A673 (cell line): ENCODE results near the gene NOL11. TPM values are rescaled to one million over a fixed set of nuclear protein-coding genes. Genes with fewer than 3 reads are reported as not detected.

Experiments
- BruUV-seq: library from RNA; stranded (reverse); fragments of 400-500 nt; replicated peaks from 2 replicates; lab custom pipeline; 2021; lab: Mats Ljungman, UMichigan
- CTCF ChIA-PET: fragments of 300-600 bp; sonication (Branson Sonifier 250); formaldehyde crosslinking; loops from one replicate; lab custom pipeline; 2022; ENCODE audit warnings: antibody characterized with exemption; lab: Charles Lee
- POLR2A ChIA-PET: fragments of 300-600 bp; sonication (Branson Sonifier 250); formaldehyde crosslinking; loops from one replicate; lab custom pipeline; 2022; ENCODE audit warnings: antibody characterized with exemption; ENCODE audit not compliant: low non-redundant PET; lab: Charles Lee
- DNase-seq: peaks from one replicate; pipeline ENCODE4 v3.0.0-alpha.2; 2015; ENCODE audit warnings: low spot score
- H3K27ac ChIP-seq: fragments of 200-600 bp; sonication (generic); 2 replicates; pipeline ENCODE4 v1.5.1; 2016; ENCODE audit warnings: mixed run types, low read depth, mild to moderate bottlenecking, mixed read lengths, antibody characterized with exemption, low read length; ENCODE audit not compliant: poor library complexity, severe bottlenecking
- H3K27me3 ChIP-seq: fragments of 200-600 bp; sonication (generic); replicated peaks from 2 replicates; pipeline ENCODE4 v1.6.1; 2017; ENCODE audit warnings: mixed run types, low read depth, mild to moderate bottlenecking, mixed read lengths, antibody characterized with exemption, low read length; ENCODE audit not compliant: insufficient read depth, poor library complexity
- H3K36me3 ChIP-seq: fragments of 200-600 bp; sonication (generic); 2 replicates; pipeline ENCODE4 v1.6.1; 2016; ENCODE audit warnings: mixed run types, mild to moderate bottlenecking, mixed read lengths, antibody characterized with exemption, low read length; ENCODE audit not compliant: insufficient read depth, poor library complexity, severe bottlenecking
- H3K4me1 ChIP-seq: fragments of 200-600 bp; sonication (generic); 2 replicates; pipeline ENCODE4 v1.6.1; 2017; ENCODE audit warnings: mixed run types, mild to moderate bottlenecking, mixed read lengths, antibody characterized with exemption, low read length; ENCODE audit not compliant: insufficient read depth, poor library complexity, severe bottlenecking
- H3K4me3 ChIP-seq: fragments of 200-600 bp; sonication (generic); 2 replicates; pipeline ENCODE4 v1.5.1; 2016; ENCODE audit warnings: low read depth, mixed run types, mild to moderate bottlenecking, mixed read lengths, low read length; ENCODE audit not compliant: poor library complexity, severe bottlenecking
- H3K9me3 ChIP-seq: fragments of 200-600 bp; sonication (generic); 2 replicates; pipeline ENCODE4 v1.6.1; 2016; ENCODE audit warnings: mixed run types, low read depth, mild to moderate bottlenecking, mixed read lengths, antibody characterized with exemption, low read length; ENCODE audit not compliant: poor library complexity, severe bottlenecking
- EZH2 ChIP-seq: fragments of 200-600 bp; sonication (generic); IDR thresholded peaks from 2 replicates; pipeline ENCODE4 v1.6.1; 2017; ENCODE audit warnings: borderline replicate concordance, low read depth, mild to moderate bottlenecking, mixed read lengths, antibody characterized with exemption, low read length; ENCODE audit not compliant: poor library complexity, severe bottlenecking
- intact Hi-C: fragments of 100-400 bp; cut with micrococcal nuclease; formaldehyde crosslinking; loops from one replicate; pipeline ENCODE4 v1.10.0; 2022; ENCODE audit not compliant: unreplicated experiment
- total RNA-seq: library from RNA; stranded (reverse); gene quantifications from 2 replicates; pipeline ENCODE4 v1.2.3, GENCODE V29; 2021
- TF ChIP-seq, protein P1 (sequence below): fragments of 300-800, 200-600 bp; sonication (generic); conservative IDR thresholded peaks from 2 replicates; pipeline ENCODE4 v1.5.1; 2017; ENCODE audit warnings: low read depth, mild to moderate bottlenecking, antibody characterized with exemption, low read length, moderate library complexity, mixed read lengths

Gene NOL11
- total RNA-seq, 1 experiment from 2014 or later: 105 TPM

- DNase-seq: no peak
- ChIA-PET CTCF (no interaction called here), POLR2A (no interaction called here)
- Histone ChIP-seq H3K9me3 (no peaks in the 10 kb centered on the region), H3K27ac (no peak overlapping the region), H3K27me3 (no peaks in the 10 kb centered on the region), H3K4me1 (peaks cover 14% of the 10 kb centered on the region), H3K36me3 (no peaks in the 10 kb centered on the region), H3K4me3 (no peak overlapping the region)
- BruUV-seq: no TSS peak
- TF ChIP-seq EZH2: no peak
- TF ChIP-seq, protein P1, sequence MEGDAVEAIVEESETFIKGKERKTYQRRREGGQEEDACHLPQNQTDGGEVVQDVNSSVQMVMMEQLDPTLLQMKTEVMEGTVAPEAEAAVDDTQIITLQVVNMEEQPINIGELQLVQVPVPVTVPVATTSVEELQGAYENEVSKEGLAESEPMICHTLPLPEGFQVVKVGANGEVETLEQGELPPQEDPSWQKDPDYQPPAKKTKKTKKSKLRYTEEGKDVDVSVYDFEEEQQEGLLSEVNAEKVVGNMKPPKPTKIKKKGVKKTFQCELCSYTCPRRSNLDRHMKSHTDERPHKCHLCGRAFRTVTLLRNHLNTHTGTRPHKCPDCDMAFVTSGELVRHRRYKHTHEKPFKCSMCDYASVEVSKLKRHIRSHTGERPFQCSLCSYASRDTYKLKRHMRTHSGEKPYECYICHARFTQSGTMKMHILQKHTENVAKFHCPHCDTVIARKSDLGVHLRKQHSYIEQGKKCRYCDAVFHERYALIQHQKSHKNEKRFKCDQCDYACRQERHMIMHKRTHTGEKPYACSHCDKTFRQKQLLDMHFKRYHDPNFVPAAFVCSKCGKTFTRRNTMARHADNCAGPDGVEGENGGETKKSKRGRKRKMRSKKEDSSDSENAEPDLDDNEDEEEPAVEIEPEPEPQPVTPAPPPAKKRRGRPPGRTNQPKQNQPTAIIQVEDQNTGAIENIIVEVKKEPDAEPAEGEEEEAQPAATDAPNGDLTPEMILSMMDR: no peak
- intact Hi-C loops: no loop called here
Measured at GRCh38 chr17:67679225-67679624, 38.5 kb upstream of the NOL11 start.

DNA sequence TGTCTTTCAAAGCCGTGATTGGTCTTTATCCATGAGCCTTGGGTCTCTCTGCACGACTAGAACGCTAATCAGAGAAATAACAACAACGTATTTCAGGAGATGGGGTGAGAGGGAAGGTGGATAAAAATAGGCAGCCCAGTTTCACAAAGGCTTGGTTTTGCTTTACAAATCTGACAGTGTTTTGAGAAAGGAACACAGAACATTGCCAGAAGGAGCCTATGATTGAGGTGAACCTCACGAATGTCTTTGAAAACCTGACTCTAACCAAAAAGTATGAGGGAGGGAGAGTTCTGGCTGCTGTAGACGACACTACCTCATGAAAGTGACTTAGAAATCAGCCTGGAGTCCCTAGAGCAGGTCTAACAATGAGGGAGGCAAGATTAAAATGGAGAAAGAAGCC, 38.0 kb upstream of the NOL11 start:
- POLR2A ChIA-PET: no interaction called here
- CTCF ChIA-PET: no interaction called here
- BruUV-seq: no TSS peak
- Histone ChIP-seq H3K27me3 (no peaks in the 10 kb centered on the region), H3K27ac (no peak overlapping the region), H3K4me1 (peaks cover 15% of the 10 kb centered on the region), H3K36me3 (no peaks in the 10 kb centered on the region), H3K9me3 (no peaks in the 10 kb centered on the region), H3K4me3 (no peak overlapping the region)
- DNase-seq: no peak
- intact Hi-C loops: loop anchor here (10.0 kb wide), 1 partner anchor 205 kb away; no protein-coding TSS in a partner anchor
- TF ChIP-seq, protein P1: no peak
- no peak for TF ChIP-seq EZH2

DNA sequence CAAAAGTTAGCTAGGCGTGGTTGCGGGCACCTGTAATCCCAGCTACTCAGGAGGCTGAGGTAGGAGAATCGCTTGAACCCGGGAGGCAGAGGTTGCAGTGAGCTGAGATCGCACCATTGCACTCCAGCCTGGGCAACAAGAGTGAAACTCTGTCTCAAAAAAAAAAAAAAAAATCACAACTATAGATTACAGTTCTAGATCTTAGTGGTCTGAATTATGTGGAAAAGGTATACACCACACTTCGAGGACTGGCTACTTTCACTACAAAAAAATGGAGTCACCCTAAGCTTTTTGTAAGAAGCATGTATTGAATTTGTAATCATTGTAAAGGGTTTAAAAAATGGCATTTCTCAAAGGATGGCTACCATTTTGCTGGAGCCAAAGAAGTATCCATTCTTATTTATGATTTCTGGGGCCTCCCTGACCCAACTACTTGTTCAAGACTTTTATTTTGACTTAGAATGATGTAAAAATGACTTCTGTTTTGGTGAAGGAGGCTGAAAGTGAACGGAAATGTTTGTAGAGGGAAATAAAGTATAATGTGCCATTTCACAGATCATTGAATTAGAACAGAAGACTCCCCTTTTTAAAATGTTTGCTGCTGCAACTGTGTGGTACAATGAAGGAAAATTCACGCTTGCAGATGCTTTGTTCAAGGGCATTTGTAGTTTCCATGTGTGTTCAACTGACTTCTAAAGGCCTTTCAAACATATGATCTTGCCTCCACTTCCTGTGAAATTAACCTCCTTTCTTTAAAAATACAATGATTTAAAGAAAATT, 37.1 kb upstream of the NOL11 start:
- ChIA-PET POLR2A (no interaction called here), CTCF (no interaction called here)
- Histone ChIP-seq H3K36me3 (no peaks in the 10 kb centered on the region), H3K27me3 (no peaks in the 10 kb centered on the region), H3K4me1 (peaks cover 24% of the 10 kb centered on the region), H3K9me3 (no peaks in the 10 kb centered on the region), H3K27ac (no peak overlapping the region), H3K4me3 (no peak overlapping the region)
- intact Hi-C loops: loop anchor here (10.0 kb wide), 1 partner anchor 206 kb away; no protein-coding TSS in a partner anchor
- TF ChIP-seq, protein P1: no peak
- no peak for TF ChIP-seq EZH2
- BruUV-seq: no TSS peak
- DNase-seq: peak; percentile 24
